ENCODE results near the gene SYF2.

DNA sequence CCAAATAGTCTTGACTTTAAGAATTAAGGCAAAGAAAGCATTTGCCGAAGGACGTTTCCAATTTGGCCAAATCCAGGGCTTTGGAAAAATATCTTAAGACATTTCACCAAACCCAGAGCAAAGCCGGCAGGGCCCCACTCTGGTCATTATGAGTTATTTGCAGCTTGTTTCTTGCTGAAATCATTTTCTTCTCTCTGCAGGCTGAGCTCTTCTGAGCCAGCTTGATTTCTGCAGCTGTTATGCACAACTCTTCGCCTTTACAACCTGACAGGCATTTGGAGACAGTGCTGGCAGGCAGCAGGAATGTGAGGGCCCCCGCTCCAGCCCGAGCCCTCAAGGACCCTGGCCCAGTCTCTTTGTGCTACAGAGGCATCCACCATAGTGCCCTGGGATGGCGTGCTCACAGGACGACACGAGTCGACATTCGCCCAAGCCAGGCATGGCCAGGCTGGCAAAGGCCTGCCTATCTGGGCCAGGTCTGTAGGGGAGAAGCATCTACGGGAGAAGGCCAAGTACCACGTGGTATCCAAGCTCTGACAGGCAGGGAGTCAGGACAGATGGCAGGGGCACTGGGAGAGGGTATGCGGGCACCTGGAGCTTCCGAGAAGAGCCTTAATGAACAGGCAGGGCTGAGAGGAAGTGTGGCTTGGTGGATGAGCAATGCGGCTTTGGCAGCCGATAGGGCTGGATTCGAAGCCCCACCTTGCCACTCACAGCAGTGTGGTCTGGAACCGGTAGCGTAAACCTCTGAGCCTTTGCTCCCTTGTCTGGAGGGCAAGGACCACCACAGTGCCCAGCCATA lies 32.3 kb downstream of the SYF2 start:
- TF ChIP-seq, protein P1, sequence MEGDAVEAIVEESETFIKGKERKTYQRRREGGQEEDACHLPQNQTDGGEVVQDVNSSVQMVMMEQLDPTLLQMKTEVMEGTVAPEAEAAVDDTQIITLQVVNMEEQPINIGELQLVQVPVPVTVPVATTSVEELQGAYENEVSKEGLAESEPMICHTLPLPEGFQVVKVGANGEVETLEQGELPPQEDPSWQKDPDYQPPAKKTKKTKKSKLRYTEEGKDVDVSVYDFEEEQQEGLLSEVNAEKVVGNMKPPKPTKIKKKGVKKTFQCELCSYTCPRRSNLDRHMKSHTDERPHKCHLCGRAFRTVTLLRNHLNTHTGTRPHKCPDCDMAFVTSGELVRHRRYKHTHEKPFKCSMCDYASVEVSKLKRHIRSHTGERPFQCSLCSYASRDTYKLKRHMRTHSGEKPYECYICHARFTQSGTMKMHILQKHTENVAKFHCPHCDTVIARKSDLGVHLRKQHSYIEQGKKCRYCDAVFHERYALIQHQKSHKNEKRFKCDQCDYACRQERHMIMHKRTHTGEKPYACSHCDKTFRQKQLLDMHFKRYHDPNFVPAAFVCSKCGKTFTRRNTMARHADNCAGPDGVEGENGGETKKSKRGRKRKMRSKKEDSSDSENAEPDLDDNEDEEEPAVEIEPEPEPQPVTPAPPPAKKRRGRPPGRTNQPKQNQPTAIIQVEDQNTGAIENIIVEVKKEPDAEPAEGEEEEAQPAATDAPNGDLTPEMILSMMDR (IDR thresholded peaks at IDR 0.05), result no peak
- TF ChIP-seq EP300 (IDR thresholded peaks at IDR 0.05; ENCODE audit: borderline replicate concordance in 1 of 2, low read depth in 1 of 2, low read length in 1 of 2) (no peak), EZH2phosphoT487 (IDR thresholded peaks at IDR 0.05; ENCODE audit: borderline replicate concordance, low read depth) (no peak), SMC3 (IDR thresholded peaks at IDR 0.05; ENCODE audit: low read depth, low read length) (no peak), GABPA (IDR thresholded peaks at IDR 0.05; ENCODE audit: low read depth) (no peak)
- TF ChIP-seq, protein P2, sequence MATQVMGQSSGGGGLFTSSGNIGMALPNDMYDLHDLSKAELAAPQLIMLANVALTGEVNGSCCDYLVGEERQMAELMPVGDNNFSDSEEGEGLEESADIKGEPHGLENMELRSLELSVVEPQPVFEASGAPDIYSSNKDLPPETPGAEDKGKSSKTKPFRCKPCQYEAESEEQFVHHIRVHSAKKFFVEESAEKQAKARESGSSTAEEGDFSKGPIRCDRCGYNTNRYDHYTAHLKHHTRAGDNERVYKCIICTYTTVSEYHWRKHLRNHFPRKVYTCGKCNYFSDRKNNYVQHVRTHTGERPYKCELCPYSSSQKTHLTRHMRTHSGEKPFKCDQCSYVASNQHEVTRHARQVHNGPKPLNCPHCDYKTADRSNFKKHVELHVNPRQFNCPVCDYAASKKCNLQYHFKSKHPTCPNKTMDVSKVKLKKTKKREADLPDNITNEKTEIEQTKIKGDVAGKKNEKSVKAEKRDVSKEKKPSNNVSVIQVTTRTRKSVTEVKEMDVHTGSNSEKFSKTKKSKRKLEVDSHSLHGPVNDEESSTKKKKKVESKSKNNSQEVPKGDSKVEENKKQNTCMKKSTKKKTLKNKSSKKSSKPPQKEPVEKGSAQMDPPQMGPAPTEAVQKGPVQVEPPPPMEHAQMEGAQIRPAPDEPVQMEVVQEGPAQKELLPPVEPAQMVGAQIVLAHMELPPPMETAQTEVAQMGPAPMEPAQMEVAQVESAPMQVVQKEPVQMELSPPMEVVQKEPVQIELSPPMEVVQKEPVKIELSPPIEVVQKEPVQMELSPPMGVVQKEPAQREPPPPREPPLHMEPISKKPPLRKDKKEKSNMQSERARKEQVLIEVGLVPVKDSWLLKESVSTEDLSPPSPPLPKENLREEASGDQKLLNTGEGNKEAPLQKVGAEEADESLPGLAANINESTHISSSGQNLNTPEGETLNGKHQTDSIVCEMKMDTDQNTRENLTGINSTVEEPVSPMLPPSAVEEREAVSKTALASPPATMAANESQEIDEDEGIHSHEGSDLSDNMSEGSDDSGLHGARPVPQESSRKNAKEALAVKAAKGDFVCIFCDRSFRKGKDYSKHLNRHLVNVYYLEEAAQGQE (IDR thresholded peaks at IDR 0.05; ENCODE audit: low read depth, low read length), result no peak
